ENCODE results near the gene ATG16L2.
A peak's percentile ranks its signal among the peaks of the same experiment; 100 is the strongest.

The ATG16L2 gene

GRCh38 chr11:72814286-72815109 is at the start of gene ATG16L2:
TSS of gene ATG16L2 (plus strand) at chr11:72814411. CDS start at chr11:72814446, 35 bp downstream.
- peak; percentile 87 for DNase-seq (ENCODE audit: low read depth)

GRCh38 chr11:72764503-72764902 is 49.7 kb upstream of the ATG16L2 start:
- DNase-seq (ENCODE audit: low read depth), result no peak

- DNase-seq (ENCODE audit: low read depth), result no peak
Measured at GRCh38 chr11:72766152-72766902, 47.9 kb upstream of the ATG16L2 start.

GRCh38 chr11:72767203-72768062 is 46.8 kb upstream of the ATG16L2 start:
- no peak for DNase-seq (ENCODE audit: low read depth)

GRCh38 chr11:72768581-72768980 is 45.6 kb upstream of the ATG16L2 start:
- DNase-seq (ENCODE audit: low read depth), result no peak

GRCh38 chr11:72769680-72770079 is 44.5 kb upstream of the ATG16L2 start:
- no peak for DNase-seq (ENCODE audit: low read depth)

- DNase-seq (ENCODE audit: low read depth), result no peak
Measured at GRCh38 chr11:72770799-72771198, 43.4 kb upstream of the ATG16L2 start.

- no peak for DNase-seq (ENCODE audit: low read depth)
Measured at GRCh38 chr11:72771507-72771906, 42.7 kb upstream of the ATG16L2 start.

- no peak for DNase-seq (ENCODE audit: low read depth)
Measured at GRCh38 chr11:72772059-72772458, 42.2 kb upstream of the ATG16L2 start.

GRCh38 chr11:72773291-72773690 is 40.9 kb upstream of the ATG16L2 start:
- DNase-seq (ENCODE audit: low read depth), result no peak

- DNase-seq (ENCODE audit: low read depth), result no peak
Measured at GRCh38 chr11:72773696-72774095, 40.5 kb upstream of the ATG16L2 start.

GRCh38 chr11:72774499-72774898 is 39.7 kb upstream of the ATG16L2 start:
- DNase-seq (ENCODE audit: low read depth), result no peak

GRCh38 chr11:72775288-72776110 is 38.7 kb upstream of the ATG16L2 start:
- no peak for DNase-seq (ENCODE audit: low read depth)

GRCh38 chr11:72776117-72776843 is 37.9 kb upstream of the ATG16L2 start:
- no peak for DNase-seq (ENCODE audit: low read depth)

GRCh38 chr11:72776844-72777754 is 37.1 kb upstream of the ATG16L2 start:
- DNase-seq (ENCODE audit: low read depth), result no peak

GRCh38 chr11:72777755-72778278 is 36.4 kb upstream of the ATG16L2 start:
- no peak for DNase-seq (ENCODE audit: low read depth)

GRCh38 chr11:72778535-72779494 is 35.4 kb upstream of the ATG16L2 start:
- no peak for DNase-seq (ENCODE audit: low read depth)

GRCh38 chr11:72779495-72780128 is 34.6 kb upstream of the ATG16L2 start:
- no peak for DNase-seq (ENCODE audit: low read depth)
